GM23338 (cell line): ENCODE measurements around the gene ANO6. TPM values are rescaled to one million over a fixed set of nuclear protein-coding genes. Genes with fewer than 3 reads are reported as not detected.

ENCODE experiments used
- ATAC-seq: fragments of 200-7000 bp; cut with Tn5 transposase; 3 replicates; pipeline ENCODE4 v1.9.1; 2020
- DNase-seq: peaks from one replicate; pipeline ENCODE4 v3.0.0-alpha.2; 2015; ENCODE audit warnings: low spot score
- H2AFZ ChIP-seq: fragments of 200-600 bp; sonication (generic); 2 replicates; pipeline ENCODE4 v1.8.0; 2016; ENCODE audit warnings: antibody characterized with exemption, mild to moderate bottlenecking, moderate library complexity
- H3F3A ChIP-seq: fragments of 200-600 bp; sonication (generic); replicated peaks from 2 replicates; pipeline ENCODE4 v1.8.0; 2017; ENCODE audit warnings: antibody characterized with exemption, mixed run types, low read depth
- H3K27ac ChIP-seq: fragments of 200-600 bp; sonication (generic); 2 replicates; pipeline ENCODE4 v1.6.1; 2016; ENCODE audit warnings: low read depth
- H3K27me3 ChIP-seq: fragments of 200-600 bp; sonication (generic); 2 replicates; pipeline ENCODE4 v1.8.0; 2016; ENCODE audit warnings: mild to moderate bottlenecking, mixed run types, moderate library complexity; ENCODE audit not compliant: insufficient read depth
- H3K36me3 ChIP-seq: fragments of 200-600 bp; sonication (generic); 2 replicates; pipeline ENCODE4 v1.8.0; 2016; ENCODE audit warnings: mild to moderate bottlenecking; ENCODE audit not compliant: insufficient read depth
- H3K4me1 ChIP-seq: fragments of 200-600 bp; sonication (generic); 2 replicates; pipeline ENCODE4 v1.8.0; 2016; ENCODE audit warnings: mild to moderate bottlenecking, moderate library complexity; ENCODE audit not compliant: insufficient read depth
- H3K4me2 ChIP-seq: fragments of 200-600 bp; sonication (generic); 2 replicates; pipeline ENCODE4 v1.7.1; 2017; ENCODE audit warnings: mixed run types
- H3K4me3 ChIP-seq: fragments of 200-600 bp; sonication (generic); 2 replicates; pipeline ENCODE4 v1.6.1; 2016; ENCODE audit warnings: mixed run types
- H3K79me2 ChIP-seq: fragments of 200-600 bp; sonication (generic); replicated peaks from 2 replicates; pipeline ENCODE4 v1.8.0; 2017; ENCODE audit warnings: mild to moderate bottlenecking; ENCODE audit not compliant: insufficient read depth
- H3K9me2 ChIP-seq: fragments of 200-600 bp; sonication (generic); 2 replicates; pipeline ENCODE4 v1.8.0; 2017; ENCODE audit not compliant: insufficient read depth
- H4K20me1 ChIP-seq: fragments of 200-600 bp; sonication (generic); replicated peaks from 2 replicates; pipeline ENCODE4 v1.8.0; 2017; ENCODE audit warnings: mild to moderate bottlenecking; ENCODE audit not compliant: insufficient read depth
- H3K27ac Mint-ChIP-seq: 2 replicates; pipeline ENCODE4 v1.8.0; 2020; ENCODE audit warnings: inconsistent platforms, mild to moderate bottlenecking, moderate library complexity, mixed read lengths
- H3K27me3 Mint-ChIP-seq: 3 replicates; pipeline ENCODE4 v1.8.0; 2022; ENCODE audit warnings: low read depth, mild to moderate bottlenecking, moderate library complexity, mixed read lengths, inconsistent platforms; ENCODE audit not compliant: insufficient read depth, poor library complexity
- H3K36me3 Mint-ChIP-seq: 3 replicates; pipeline ENCODE4 v1.8.0; 2021; ENCODE audit warnings: low read depth, mild to moderate bottlenecking, inconsistent platforms, moderate library complexity, mixed read lengths
- H3K4me1 Mint-ChIP-seq: 3 replicates; pipeline ENCODE4 v1.8.0; 2020; ENCODE audit warnings: mild to moderate bottlenecking, inconsistent platforms, mixed read lengths
- H3K4me3 Mint-ChIP-seq: 3 replicates; pipeline ENCODE4 v1.8.0; 2021; ENCODE audit warnings: moderate library complexity, mild to moderate bottlenecking, inconsistent platforms, mixed read lengths
- H3K9me3 Mint-ChIP-seq: 3 replicates; pipeline ENCODE4 v1.8.0; 2020; ENCODE audit warnings: moderate library complexity, mild to moderate bottlenecking, inconsistent platforms, mixed read lengths
- CREB1 ChIP-seq: fragments of 250-450 bp; sonication (Bioruptor Pico); IDR thresholded peaks from 2 replicates; pipeline ENCODE4 v1.5.0; 2020; ENCODE audit warnings: low read depth, mild to moderate bottlenecking, moderate library complexity
- CTCF ChIP-seq, 2 experiments: fragments of 200-600 bp in 1 of 2; sonication (generic) in 1 of 2; conservative IDR thresholded peaks; 2 replicates each; pipeline versions ENCODE4 v1.5.1 to v1.6.1; 2016 to 2017; ENCODE audit warnings: antibody characterized with exemption in 2 of 2, low read depth in 2 of 2, mild to moderate bottlenecking in 2 of 2, moderate library complexity in 1 of 2
- ETS1 ChIP-seq: IDR thresholded peaks from 2 replicates; pipeline ENCODE4 v1.6.1; 2016; ENCODE audit warnings: antibody characterized with exemption
- EZH2 ChIP-seq: fragments of 200-600 bp; sonication (generic); IDR thresholded peaks from one replicate; pipeline ENCODE4 v1.8.0; 2017; ENCODE audit warnings: antibody characterized with exemption, mild to moderate bottlenecking, low read depth; ENCODE audit not compliant: unreplicated experiment
- EZH2phosphoT487 ChIP-seq: fragments of 200-600 bp; sonication (generic); IDR thresholded peaks from one replicate; pipeline ENCODE4 v1.8.1; 2018; ENCODE audit warnings: antibody characterized with exemption; ENCODE audit not compliant: unreplicated experiment
- JUNB ChIP-seq: IDR thresholded peaks from one replicate; pipeline ENCODE4 v1.6.1; 2016; ENCODE audit warnings: antibody characterized with exemption; ENCODE audit not compliant: unreplicated experiment
- NANOG ChIP-seq: IDR thresholded peaks from 2 replicates; pipeline ENCODE4 v1.6.1; 2016; ENCODE audit warnings: antibody characterized with exemption, borderline replicate concordance
- POLR2AphosphoS5 ChIP-seq: IDR thresholded peaks from 2 replicates; pipeline ENCODE4 v1.6.1; 2016; ENCODE audit warnings: antibody characterized with exemption, low read depth
- STAT1 ChIP-seq: IDR thresholded peaks from one replicate; pipeline ENCODE4 v1.6.1; 2016; ENCODE audit warnings: antibody characterized with exemption; ENCODE audit not compliant: unreplicated experiment
- ZNF114 ChIP-seq: fragments of 250-450 bp; sonication (Bioruptor Pico); IDR thresholded peaks from 2 replicates; pipeline ENCODE4 v1.5.0; 2020; ENCODE audit warnings: mild to moderate bottlenecking, moderate library complexity
- ZNF331 ChIP-seq: fragments of 250-450 bp; sonication (Bioruptor Pico); IDR thresholded peaks from 2 replicates; pipeline ENCODE4 v1.5.0; 2020; ENCODE audit warnings: low read depth, mild to moderate bottlenecking, moderate library complexity
- ZNF462 ChIP-seq: fragments of 250-450 bp; sonication (Bioruptor Pico); IDR thresholded peaks from 2 replicates; pipeline ENCODE4 v1.5.0; 2020; ENCODE audit warnings: mild to moderate bottlenecking, moderate library complexity
- polyA plus RNA-seq: library from polyadenylated mRNA; unstranded; fragments of >200 nt; fragmentation: Nextera tagmentation; extraction: Ambion mirVana; gene quantifications from 2 replicates; pipeline ENCODE4 v1.2.1, GENCODE V29; 2016
- total RNA-seq: library from RNA; depleted of rRNA; stranded (reverse); fragments of >200 nt; shearing (Covaris generic); gene quantifications from 2 replicates; pipeline ENCODE4 v1.2.3, GENCODE V29; 2014

The ANO6 gene
- total and polyA plus RNA-seq, 2 experiments from 2014 or later, result 21.1 to 48.9 TPM

- Mint-ChIP-seq H3K27ac (no peak overlapping the region), H3K27me3 (no peaks in the 10 kb centered on the region), H3K4me3 (no peak overlapping the region), H3K4me1 (no peaks in the 10 kb centered on the region), H3K36me3 (peaks cover 11% of the 10 kb centered on the region), H3K9me3 (no peaks in the 10 kb centered on the region)
- Histone ChIP-seq H2AFZ (no peak overlapping the region), H3F3A (no peaks in the 10 kb centered on the region), H3K36me3 (no peaks in the 10 kb centered on the region), H3K9me2 (peaks cover 6% of the 10 kb centered on the region; the same call in 1 of the 2 replicates), H3K4me2 (no peak overlapping the region), H3K27ac (no peak overlapping the region), H3K27me3 (no peaks in the 10 kb centered on the region), H3K4me3 (no peak overlapping the region), H3K4me1 (no peaks in the 10 kb centered on the region), H3K79me2 (no peaks in the 10 kb centered on the region; the same call in 1 of the 2 replicates), H4K20me1 (no peaks in the 10 kb centered on the region)
- no peak for TF ChIP-seq ZNF462 (CRISPR knock-in tag)
- no peak for TF ChIP-seq STAT1
- ATAC-seq (no peak), DNase-seq (no peak)
Measured at GRCh38 chr12:45310627-45310968, 94.7 kb downstream of the ANO6 start.

- H3K4me1 ChIP-seq, result no peaks in the 10 kb centered on the region
- H3K4me1 Mint-ChIP-seq, result no peaks in the 10 kb centered on the region
- H3K4me2 ChIP-seq, result no peak overlapping the region
- peaks cover 3% of the 10 kb centered on the region; the same call in 2 of the 3 replicates for H3K9me3 Mint-ChIP-seq
- no peaks in the 10 kb centered on the region for H3K27me3 ChIP-seq
- no peak overlapping the region for H2AFZ ChIP-seq
- no peak overlapping the region for H3K4me3 ChIP-seq
- H3K9me2 ChIP-seq, result peaks cover 6% of the 10 kb centered on the region; the same call in 1 of the 2 replicates
- H3K36me3 Mint-ChIP-seq, result peaks cover 19% of the 10 kb centered on the region
- peaks cover 5% of the 10 kb centered on the region; the same call in 1 of the 2 replicates for H3K79me2 ChIP-seq
- no peak overlapping the region for H3K27ac Mint-ChIP-seq
- H3K36me3 ChIP-seq, result peaks cover 8% of the 10 kb centered on the region; the same call in 1 of the 2 replicates
- H3K27ac ChIP-seq, result no peak overlapping the region
- ATAC-seq (no peak), DNase-seq (no peak)
- H4K20me1 ChIP-seq, result 0 out of 2 replicates have a peak, but pooled peaks cover 3% of the 10 kb centered on the region
- H3K27me3 Mint-ChIP-seq, result no peaks in the 10 kb centered on the region
- no peaks in the 10 kb centered on the region for H3F3A ChIP-seq
- H3K4me3 Mint-ChIP-seq, result no peak overlapping the region
- TF ChIP-seq NANOG, result no peak
- no peak for TF ChIP-seq EZH2
- no peak for TF ChIP-seq POLR2AphosphoS5
- no peak for TF ChIP-seq EZH2phosphoT487
- TF ChIP-seq JUNB, result no peak
- TF ChIP-seq CTCF (conservative IDR thresholded peaks at IDR 0.05; ENCODE audit: low read depth in 2 of 2), result no peak
- no peak for TF ChIP-seq CREB1
- no peak for TF ChIP-seq ZNF114
- no peak for TF ChIP-seq STAT1
- TF ChIP-seq ZNF331, result no peak
- no peak for TF ChIP-seq ETS1
Measured at GRCh38 chr12:45312012-45312411, 96.1 kb downstream of the ANO6 start.
